Right ventricle myocardium inferior (tissue), 1 donor: ENCODE data around the gene ERICH2. TPM values are rescaled to one million over a fixed set of nuclear protein-coding genes. Genes with fewer than 3 reads are reported as not detected.

ENCODE experiments used
- ATAC-seq: fragments of 200-7000 bp; cut with Tn5 transposase; one replicate; pipeline ENCODE4 v1.9.1; 2020; ENCODE audit warnings: mild to moderate bottlenecking, moderate library complexity
- DNase-seq: peaks from one replicate; pipeline ENCODE4 v3.0.0; 2021; ENCODE audit errors: missing footprints
- intact Hi-C: fragments of 100-400 bp; cut with DNase I; formaldehyde crosslinking; loops from one replicate; pipeline ENCODE4 v1.11.0; 2022
- total RNA-seq: library from RNA; stranded (reverse); fragmentation: NEBNext Ultra II Directional; extraction: Animal tissue kit (Norgen Biotek cat#: 25700); gene quantifications from one replicate; pipeline ENCODE4 v1.2.1, GENCODE V29; 2021
- donor health status: DM: no; HTN: yes; CAD: no; lungs with severe emphysema.

ERICH2 gene
- total RNA-seq, 1 donor from 2014 or later, result not detected

- no peak for ATAC-seq
- intact Hi-C loops, result loop anchor here (5.0 kb wide), 4 partner anchors 97 to 582 kb away; partner anchors contain the start of gene SP5
- DNase-seq, result no peak
These were observed 44.5 kb downstream of the ERICH2 start for GRCh38 chr2:170814533-170815230.

GRCh38 chr2:170815311-170815710, 45.1 kb downstream of the ERICH2 start:
- intact Hi-C loops, result loop anchor here (5.0 kb wide), 1 partner anchor 493 kb away; no protein-coding TSS in a partner anchor
- ATAC-seq (no peak), DNase-seq (no peak)

DNA sequence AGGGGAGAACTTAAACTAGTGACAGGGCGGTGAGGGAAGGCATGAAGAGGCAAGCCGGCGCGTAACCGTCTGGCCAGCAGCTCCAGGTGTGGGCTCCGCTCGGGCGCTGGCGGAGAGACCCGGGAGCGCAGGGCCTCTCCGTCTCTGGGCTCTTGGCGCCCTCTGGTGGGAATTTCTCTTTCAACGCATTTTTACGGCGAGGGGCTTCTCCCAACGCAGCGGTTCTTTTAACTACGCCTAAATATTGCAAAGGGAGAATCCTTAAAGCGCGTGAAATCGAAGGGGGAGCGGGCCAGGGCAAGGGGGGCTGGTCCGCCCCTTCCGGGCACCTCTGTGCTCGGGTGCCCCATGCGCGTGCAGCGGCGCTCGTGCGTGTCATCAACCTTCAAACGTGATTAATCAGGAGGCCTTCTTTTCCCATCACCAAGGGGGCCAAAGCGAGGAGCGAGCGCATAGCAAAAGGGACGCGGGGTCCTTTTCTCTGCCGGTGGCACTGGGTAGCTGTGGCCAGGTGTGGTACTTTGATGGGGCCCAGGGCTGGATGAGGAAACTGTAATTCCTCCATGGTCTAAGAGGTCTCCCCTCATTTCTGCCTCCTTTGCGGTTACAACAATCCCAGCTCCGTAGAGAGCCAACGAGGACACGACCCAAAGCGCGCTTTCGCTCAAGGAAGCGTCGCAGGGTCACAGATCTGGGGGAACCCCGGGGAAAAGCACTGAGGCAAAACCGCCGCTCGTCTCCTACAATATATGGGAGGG, 45.7 kb downstream of the ERICH2 start:
- DNase-seq (no peak), ATAC-seq (no peak)
- intact Hi-C loops, result loop anchor here (5.0 kb wide), 1 partner anchor 494 kb away; no protein-coding TSS in a partner anchor

GRCh38 chr2:170816504-170817092, 46.4 kb downstream of the ERICH2 start, which contains the start of gene GAD1:
Gene GAD1 (plus strand): TSS chr2:170816887. CDS start chr2:170818592, 1,705 bp downstream.
- DNase-seq, result peak; percentile 71
- intact Hi-C loops, result loop anchor here (5.0 kb wide), 1 partner anchor 494 kb away; no protein-coding TSS in a partner anchor
- peak; percentile 49 for ATAC-seq

GRCh38 chr2:170817093-170818035, 47.2 kb downstream of the ERICH2 start:
- no peak for DNase-seq
- ATAC-seq, result no peak
- intact Hi-C loops, result loop anchor here (5.0 kb wide), 1 partner anchor 495 kb away; no protein-coding TSS in a partner anchor

DNA sequence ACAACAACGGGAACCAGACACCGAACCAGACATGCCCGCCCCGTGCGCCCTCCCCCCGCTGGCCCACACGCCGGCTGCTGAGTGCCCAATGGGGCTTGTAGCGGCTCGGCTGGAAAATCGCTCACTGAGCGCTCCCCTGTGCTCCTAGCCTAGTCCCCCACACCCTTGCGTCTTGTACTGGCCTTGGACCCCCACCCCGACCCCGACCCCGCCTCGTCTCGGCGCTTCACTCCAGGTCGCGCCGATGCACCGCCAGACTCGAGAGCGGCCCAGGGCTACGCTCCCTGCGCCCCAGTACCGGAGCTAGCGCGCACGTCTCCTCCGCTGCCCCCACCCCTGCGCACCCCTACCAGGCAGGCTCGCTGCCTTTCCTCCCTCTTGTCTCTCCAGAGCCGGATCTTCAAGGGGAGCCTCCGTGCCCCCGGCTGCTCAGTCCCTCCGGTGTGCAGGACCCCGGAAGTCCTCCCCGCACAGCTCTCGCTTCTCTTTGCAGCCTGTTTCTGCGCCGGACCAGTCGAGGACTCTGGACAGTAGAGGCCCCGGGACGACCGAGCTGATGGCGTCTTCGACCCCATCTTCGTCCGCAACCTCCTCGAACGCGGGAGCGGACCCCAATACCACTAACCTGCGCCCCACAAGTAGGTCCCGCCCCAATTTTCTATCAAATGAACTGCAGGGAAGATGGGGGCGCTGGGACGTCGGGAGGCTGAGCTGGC, 48.0 kb downstream of the ERICH2 start:
- ATAC-seq, result no peak
- intact Hi-C loops, result loop anchor here (5.0 kb wide), 1 partner anchor 496 kb away; no protein-coding TSS in a partner anchor

GRCh38 chr2:170818752-170819470, 48.7 kb downstream of the ERICH2 start:
- intact Hi-C loops, result loop anchor here (5.0 kb wide), 1 partner anchor 497 kb away; no protein-coding TSS in a partner anchor
- peak; percentile 65 for DNase-seq
- no peak for ATAC-seq

More for the DNA sequence above, 48.0 kb downstream of the ERICH2 start:
- no peak for DNase-seq

DNA sequence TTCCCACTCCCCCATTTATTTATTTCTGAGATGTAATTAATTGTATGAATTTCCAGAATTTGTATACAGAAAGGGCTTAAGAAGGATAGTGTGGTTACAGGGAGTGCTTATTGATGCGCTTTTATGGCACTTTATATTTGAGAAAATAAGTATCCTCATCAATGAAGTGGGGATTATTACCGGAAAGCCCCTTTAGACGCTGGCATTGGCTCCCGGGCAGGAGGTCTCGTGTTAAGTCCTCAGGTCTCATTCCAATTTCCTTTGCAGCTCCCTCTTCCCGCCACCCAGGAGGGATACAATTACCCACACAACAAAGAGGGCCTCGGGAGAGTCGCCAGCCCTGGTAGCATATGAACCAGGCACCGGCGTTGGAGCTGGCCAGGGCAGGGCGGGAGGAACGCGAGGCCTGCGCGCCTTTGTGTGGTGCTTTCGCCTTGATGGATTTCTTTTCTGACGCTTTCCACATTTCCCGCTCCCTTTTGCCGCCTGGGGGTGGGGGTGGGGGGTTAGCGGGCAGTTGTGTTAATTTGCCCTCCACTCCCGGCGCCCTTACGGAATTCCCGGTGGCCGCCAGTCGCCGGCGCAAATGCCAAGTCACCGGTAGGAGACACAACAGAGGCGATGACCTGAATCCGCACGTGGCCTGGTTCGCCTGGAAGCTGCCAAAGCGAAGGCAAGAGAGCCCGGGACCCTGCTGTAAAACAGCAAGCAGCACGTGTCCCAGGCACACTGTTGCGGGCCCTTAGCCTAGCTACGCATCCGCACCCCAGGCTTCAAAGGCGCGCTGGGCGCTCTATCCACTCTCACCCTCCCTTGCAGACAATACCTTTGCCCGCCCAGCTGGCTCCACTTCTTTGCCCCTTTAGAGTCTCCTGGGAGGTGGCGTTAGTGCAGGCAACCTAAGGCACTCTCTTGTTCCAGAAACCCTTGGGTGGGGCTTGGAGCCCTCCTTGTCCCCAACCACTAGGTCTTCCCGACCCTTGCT, 49.8 kb downstream of the ERICH2 start:
- intact Hi-C loops, result loop anchor here (5.0 kb wide), 1 partner anchor 498 kb away; no protein-coding TSS in a partner anchor
- DNase-seq (no peak), ATAC-seq (no peak)

DNA sequence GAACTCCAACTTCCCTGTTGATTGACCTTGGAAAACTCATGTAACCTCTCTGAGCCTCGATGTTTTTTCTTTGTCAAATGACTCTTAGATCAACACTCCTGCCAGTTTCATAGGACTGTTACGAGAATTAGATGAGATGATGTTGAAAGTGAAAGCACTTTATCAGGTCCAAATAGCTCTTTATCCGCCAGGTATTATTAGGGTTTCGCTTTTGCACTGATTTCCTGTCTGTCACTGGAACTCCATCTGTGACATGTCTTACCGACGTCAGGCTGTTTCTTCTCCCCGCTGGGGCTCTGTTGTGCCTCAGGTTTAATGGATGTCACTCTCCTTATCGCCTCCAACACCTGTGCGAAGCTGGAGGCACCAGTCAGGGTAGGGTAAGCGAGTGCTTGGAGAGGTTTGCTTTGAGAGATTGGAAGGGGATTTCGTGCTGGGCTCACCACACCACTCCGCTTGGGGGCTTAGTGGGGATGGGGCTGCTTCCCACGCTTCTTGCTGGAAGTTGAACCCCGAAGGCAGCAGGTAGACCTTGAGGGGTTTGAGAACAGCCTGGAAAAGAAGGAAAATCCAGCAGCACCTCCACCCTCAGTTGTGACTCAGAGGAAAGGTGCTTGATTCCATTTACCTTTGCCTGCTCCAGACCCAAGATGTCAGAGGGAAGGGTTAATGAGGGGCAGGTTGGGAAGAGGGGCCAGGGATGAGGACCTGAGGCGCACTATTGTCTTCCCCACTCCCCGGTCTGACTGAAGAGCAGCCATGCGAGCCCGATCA, 50.8 kb downstream of the ERICH2 start:
- intact Hi-C loops, result no loop called here
- no peak for DNase-seq
- no peak for ATAC-seq

DNA sequence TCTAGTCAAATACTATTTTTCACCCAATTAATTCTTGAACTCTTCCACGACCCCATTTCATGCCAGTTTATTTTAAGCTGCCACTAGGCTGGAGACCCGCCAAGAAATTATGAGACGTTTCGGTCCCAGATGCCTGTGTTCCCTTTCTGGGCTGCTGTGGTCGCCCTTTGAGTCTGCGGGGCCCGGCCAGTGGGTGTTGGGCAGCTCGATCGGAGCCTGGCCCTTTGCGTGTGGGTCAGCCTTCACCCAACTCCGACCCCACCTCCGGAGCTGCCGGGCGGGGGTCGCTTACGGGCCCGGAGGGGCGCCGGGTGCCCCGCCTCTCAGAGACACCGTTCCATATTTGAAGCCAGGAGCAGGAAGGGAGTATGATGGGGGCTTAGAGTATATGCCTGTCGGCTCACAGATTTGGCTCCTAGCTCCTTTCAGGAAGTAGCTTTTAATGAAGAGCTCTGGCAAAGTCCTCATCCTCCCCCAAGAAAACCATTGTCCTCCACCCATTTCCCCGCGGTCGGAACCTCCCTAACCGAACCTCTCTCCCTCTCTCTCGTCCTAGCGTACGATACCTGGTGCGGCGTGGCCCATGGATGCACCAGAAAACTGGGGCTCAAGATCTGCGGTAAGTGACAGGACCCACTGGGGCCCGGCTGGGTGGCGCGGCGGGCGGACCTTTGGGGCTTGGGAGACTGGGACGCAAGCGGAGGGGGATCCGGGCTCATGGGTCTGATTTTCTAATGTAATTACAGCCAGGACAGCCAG, 51.5 kb downstream of the ERICH2 start:
- intact Hi-C loops, result no loop called here
- ATAC-seq (no peak), DNase-seq (peak; percentile 62)

GRCh38 chr2:170822290-170823087, 52.3 kb downstream of the ERICH2 start:
- DNase-seq (no peak), ATAC-seq (no peak)
- intact Hi-C loops, result no loop called here

DNA sequence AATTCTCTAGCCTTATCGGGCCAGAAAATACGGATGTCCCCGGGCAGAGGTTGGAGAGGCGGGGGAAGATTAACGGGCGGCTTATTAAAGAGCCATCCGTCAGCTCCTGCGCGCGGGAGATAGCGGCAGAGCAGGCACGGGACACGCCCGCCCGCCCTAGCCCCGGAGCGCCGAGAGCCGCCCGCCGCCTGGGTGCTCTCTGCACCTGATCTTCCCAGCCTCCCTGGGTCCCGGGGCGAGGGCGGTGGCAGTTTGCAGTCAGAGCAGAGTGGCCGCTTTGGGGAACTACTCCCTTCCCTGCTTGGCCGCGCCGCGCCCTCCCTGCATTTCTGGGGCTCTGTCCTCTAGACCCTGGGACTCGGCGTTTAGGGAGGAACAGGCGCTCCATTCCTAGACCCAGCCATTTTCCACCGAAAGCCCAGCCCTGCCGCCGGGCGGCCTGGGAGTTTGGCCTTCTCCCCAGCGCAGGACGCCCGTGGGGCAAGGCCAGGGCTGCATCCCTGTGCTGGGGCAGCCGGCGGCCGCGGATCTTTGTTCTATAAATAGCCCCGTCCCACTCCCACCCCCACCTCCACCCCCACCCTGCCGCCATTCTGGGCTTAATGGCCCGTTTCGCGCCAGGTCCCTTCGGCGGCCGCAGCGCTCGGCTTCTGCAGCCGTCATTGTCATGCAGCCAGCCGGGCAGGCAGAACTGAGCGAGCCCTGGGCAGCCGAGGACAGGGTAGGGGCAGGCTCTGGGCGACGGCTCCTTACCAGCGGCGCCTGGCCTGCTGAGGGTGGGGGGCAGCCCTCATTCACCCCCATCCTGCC, 53.1 kb downstream of the ERICH2 start:
- peak; percentile 56 for ATAC-seq
- intact Hi-C loops, result no loop called here
- DNase-seq, result peak; percentile 59

GRCh38 chr2:170823898-170824215, 53.7 kb downstream of the ERICH2 start:
- intact Hi-C loops, result no loop called here
- DNase-seq (no peak), ATAC-seq (no peak)
